ENCODE measurements around the gene MAST2. TPM values are rescaled to one million over a fixed set of nuclear protein-coding genes. Genes with fewer than 3 reads are reported as not detected.
A peak's percentile ranks its signal among the peaks of the same experiment; 100 is the strongest.
"Not testable (repeated sequence)": the region's sequence is repeated elsewhere in the genome, so short reads cannot be mapped to it uniquely, and the experiment has no call there.

The MAST2 gene
- total RNA-seq, 1 donor from 2014 or later, result 27.6 TPM

DNA sequence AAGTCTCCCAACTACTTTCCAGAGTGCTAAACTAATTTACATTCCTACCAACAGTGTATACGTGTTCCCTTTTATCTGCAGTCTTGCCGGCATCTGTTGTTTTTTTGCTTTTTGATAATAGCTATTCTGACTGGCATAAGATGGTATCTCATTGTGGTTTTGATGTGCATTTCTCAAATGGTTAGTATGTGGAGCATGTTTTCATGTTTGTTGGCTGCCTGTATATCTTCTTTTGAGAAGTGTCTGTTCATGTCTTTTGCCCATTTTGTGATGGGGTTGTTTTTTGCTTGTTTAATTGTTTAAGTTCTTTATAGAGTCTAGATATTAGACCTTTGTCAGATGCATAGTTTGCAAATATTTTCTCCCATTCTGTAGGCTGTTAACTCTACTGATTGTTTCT lies 46.6 kb downstream of the MAST2 start:
- no peak overlapping the region for H3K27ac Mint-ChIP-seq (ENCODE audit: unreplicated experiment)

DNA sequence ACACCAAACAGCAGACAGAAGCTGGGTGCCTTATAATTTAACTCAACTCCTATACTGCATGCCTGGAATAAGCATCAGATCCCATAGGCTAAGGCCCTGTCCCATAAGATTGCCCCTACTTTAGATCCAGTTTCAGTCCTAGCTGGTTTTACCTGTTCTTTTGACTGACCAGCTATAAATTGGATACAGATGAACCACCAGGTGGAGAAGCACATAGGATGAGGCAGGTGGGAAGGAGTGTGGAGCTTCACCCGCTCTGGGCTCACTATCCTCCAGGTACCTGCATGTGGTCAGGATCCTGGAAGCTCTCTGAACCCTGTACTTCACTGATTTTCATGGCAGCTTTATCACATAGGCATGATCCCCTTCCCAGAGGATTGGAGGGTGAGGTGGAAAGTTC lies 51.3 kb downstream of the MAST2 start:
- TF ChIP-seq CTCF (IDR thresholded peaks at IDR 0.05; ENCODE audit: unreplicated experiment), result no peak
- H3K4me3 Mint-ChIP-seq (ENCODE audit: unreplicated experiment), result no peak overlapping the region

More for the DNA sequence above, 46.6 kb downstream of the MAST2 start:
- DNase-seq (ENCODE audit: low spot score), result no peak
- Mint-ChIP-seq H3K4me3 (ENCODE audit: unreplicated experiment) (peak overlapping the region; percentile 15), H3K36me3 (ENCODE audit: low read depth, unreplicated experiment) (peaks cover 15% of the 10 kb centered on the region), H3K4me1 (ENCODE audit: unreplicated experiment) (peaks cover 10% of the 10 kb centered on the region), H3K27me3 (ENCODE audit: unreplicated experiment) (no peaks in the 10 kb centered on the region), H3K9me3 (ENCODE audit: unreplicated experiment) (peaks cover 8% of the 10 kb centered on the region)
- no peak for TF ChIP-seq CTCF (IDR thresholded peaks at IDR 0.05; ENCODE audit: unreplicated experiment)

GRCh38 chr1:45857101-45857700 lies 53.8 kb downstream of the MAST2 start:
- H3K36me3 Mint-ChIP-seq (ENCODE audit: low read depth, unreplicated experiment), result no peaks in the 10 kb centered on the region

More for the DNA sequence above, 51.3 kb downstream of the MAST2 start:
- no peaks in the 10 kb centered on the region for H3K27me3 Mint-ChIP-seq (ENCODE audit: unreplicated experiment)
- DNase-seq (ENCODE audit: low spot score), result no peak
- H3K27ac Mint-ChIP-seq (ENCODE audit: unreplicated experiment), result no peak overlapping the region
- H3K36me3 Mint-ChIP-seq (ENCODE audit: low read depth, unreplicated experiment), result peaks cover 5% of the 10 kb centered on the region
- peaks cover 7% of the 10 kb centered on the region for H3K9me3 Mint-ChIP-seq (ENCODE audit: unreplicated experiment)
- H3K4me1 Mint-ChIP-seq (ENCODE audit: unreplicated experiment), result no peaks in the 10 kb centered on the region

DNA sequence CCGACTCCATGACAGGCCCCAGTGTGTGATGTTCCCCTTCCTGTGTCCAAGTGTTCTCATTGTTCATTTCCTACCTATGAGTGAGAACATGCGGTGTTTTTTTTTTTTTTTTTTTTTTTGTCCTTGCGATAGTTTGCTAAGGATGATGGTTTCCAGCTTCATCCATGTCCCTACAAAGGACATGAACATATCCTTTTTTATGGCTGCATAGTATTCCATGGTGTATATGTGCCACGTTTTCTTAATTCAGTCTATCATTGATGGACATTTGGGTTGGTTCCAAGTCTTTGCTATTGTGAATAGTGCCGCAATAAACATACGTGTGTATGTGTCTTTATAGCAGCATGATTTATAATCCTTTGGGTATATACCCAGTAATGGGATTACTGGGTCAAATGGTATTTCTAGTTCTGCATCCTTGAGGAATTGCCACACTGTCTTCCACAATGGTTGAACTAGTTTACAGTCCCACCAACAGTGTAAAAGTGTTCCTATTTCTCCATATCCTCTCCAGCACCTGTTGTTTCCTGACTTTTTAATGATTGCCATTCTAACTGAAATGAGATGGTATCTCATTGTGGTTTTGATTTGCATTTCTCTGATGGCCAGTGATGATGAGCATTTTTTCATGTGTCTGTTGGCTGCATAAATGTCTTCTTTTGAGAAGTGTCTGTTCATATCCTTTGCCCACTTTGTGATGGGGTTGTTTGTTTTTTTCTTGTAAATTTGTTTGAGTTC lies 54.5 kb downstream of the MAST2 start:
- H3K27me3 Mint-ChIP-seq (ENCODE audit: unreplicated experiment); H3K27ac Mint-ChIP-seq (ENCODE audit: unreplicated experiment); DNase-seq (ENCODE audit: low spot score); H3K36me3 Mint-ChIP-seq (ENCODE audit: low read depth, unreplicated experiment); H3K9me3 Mint-ChIP-seq (ENCODE audit: unreplicated experiment); H3K4me1 Mint-ChIP-seq (ENCODE audit: unreplicated experiment); H3K4me3 Mint-ChIP-seq (ENCODE audit: unreplicated experiment): not testable (repeated sequence)

More at GRCh38 chr1:45857101-45857700, 53.8 kb downstream of the MAST2 start:
- H3K4me3 Mint-ChIP-seq (ENCODE audit: unreplicated experiment), result no peak overlapping the region
- TF ChIP-seq CTCF (IDR thresholded peaks at IDR 0.05; ENCODE audit: unreplicated experiment), result no peak
- no peaks in the 10 kb centered on the region for H3K9me3 Mint-ChIP-seq (ENCODE audit: unreplicated experiment)
- no peak for DNase-seq (ENCODE audit: low spot score)
- H3K4me1 Mint-ChIP-seq (ENCODE audit: unreplicated experiment), result peaks cover 4% of the 10 kb centered on the region
- no peaks in the 10 kb centered on the region for H3K27me3 Mint-ChIP-seq (ENCODE audit: unreplicated experiment)
- H3K27ac Mint-ChIP-seq (ENCODE audit: unreplicated experiment), result no peak overlapping the region

DNA sequence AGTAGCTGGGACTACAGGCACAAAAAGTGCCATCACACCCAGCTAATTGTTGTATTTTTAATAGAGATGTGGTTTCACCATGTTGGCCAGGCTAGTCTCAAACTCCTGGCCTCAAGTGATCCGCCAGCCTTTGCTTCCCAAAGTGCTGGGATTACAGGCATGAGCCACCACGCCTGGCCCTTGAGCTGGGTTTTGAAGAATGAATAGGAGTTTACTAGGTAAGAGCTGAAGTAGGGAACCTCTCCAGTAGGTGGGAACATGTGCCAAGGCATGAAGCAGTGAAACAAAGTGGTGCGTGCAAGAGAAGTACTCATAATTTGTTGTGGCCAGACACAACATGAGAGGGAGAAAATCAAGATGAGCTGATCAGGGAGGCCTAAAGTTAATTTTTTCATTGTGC lies 55.8 kb downstream of the MAST2 start:
- peaks cover 4% of the 10 kb centered on the region for H3K4me1 Mint-ChIP-seq (ENCODE audit: unreplicated experiment)
- no peak overlapping the region for H3K4me3 Mint-ChIP-seq (ENCODE audit: unreplicated experiment)
- no peak for TF ChIP-seq CTCF (IDR thresholded peaks at IDR 0.05; ENCODE audit: unreplicated experiment)
- H3K9me3 Mint-ChIP-seq (ENCODE audit: unreplicated experiment), result no peaks in the 10 kb centered on the region
- no peak overlapping the region for H3K27ac Mint-ChIP-seq (ENCODE audit: unreplicated experiment)
- no peak for DNase-seq (ENCODE audit: low spot score)
- no peaks in the 10 kb centered on the region for H3K36me3 Mint-ChIP-seq (ENCODE audit: low read depth, unreplicated experiment)
- no peaks in the 10 kb centered on the region for H3K27me3 Mint-ChIP-seq (ENCODE audit: unreplicated experiment)
